ENCODE measurements around the gene FAM135A. TPM values are rescaled to one million over a fixed set of nuclear protein-coding genes. Genes with fewer than 3 reads are reported as not detected.

Gene FAM135A
- total and polyA plus RNA-seq, 9 donors: 13.7 to 19.7 (median 16.6) TPM

DNA sequence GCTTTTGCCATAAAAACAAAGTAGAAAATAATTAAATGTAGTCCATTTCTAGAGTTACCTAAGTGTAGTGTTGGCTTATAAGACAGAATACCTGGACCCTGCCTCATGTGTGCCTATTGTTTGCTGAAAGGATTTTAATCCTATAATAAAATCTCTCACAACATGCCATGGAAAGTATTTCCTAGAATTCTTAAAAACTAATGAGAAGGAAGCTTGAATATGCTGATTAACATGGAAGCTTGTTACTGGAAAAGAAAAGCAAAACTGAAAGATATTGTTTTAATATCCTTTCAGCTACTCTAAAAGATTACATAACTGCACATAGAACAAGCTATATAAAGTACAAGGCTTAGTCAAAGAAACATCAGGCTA lies 18.0 kb upstream of the FAM135A start:
- Histone ChIP-seq H3K4me1 (ENCODE audit: control insufficient read depth, insufficient read depth, low read length) (no peaks in the 10 kb centered on the region), H3K27me3 (ENCODE audit: control insufficient read depth, insufficient read depth, low read length) (no peaks in the 10 kb centered on the region), H3K4me3 (ENCODE audit: low read length) (no peak overlapping the region), H3K27ac (ENCODE audit: low read length) (no peak overlapping the region), H3K36me3 (ENCODE audit: control insufficient read depth, insufficient read depth, low read length) (no peaks in the 10 kb centered on the region), H3K9me3 (replicated peaks; ENCODE audit: control insufficient read depth, low read depth, low read length) (no peaks in the 10 kb centered on the region)
- DNase-seq: no peak

DNA sequence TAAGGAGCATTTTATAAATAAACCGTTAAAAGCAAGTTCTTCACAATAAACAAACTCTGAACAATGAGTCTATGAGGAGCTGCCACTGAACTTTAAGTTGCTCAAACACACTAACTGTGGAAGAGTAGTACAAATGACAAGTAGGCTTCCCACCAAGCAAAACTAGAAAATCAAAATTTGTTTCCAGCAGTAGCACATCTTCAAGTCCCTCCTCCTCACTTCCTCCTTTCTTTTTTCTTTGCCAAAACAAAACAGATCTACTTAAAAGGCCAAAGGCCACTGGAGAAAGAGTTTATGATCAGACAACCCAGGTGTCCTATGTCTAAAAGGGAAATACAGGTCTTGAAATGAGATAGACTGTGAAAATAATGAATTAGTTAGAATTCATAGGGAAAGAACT lies 17.1 kb upstream of the FAM135A start:
- Histone ChIP-seq H3K27ac (ENCODE audit: low read length) (no peak overlapping the region), H3K36me3 (ENCODE audit: control insufficient read depth, insufficient read depth, low read length) (no peaks in the 10 kb centered on the region), H3K9me3 (replicated peaks; ENCODE audit: control insufficient read depth, low read depth, low read length) (no peaks in the 10 kb centered on the region), H3K4me1 (ENCODE audit: control insufficient read depth, insufficient read depth, low read length) (no peaks in the 10 kb centered on the region), H3K4me3 (ENCODE audit: low read length) (no peak overlapping the region), H3K27me3 (ENCODE audit: control insufficient read depth, insufficient read depth, low read length) (no peaks in the 10 kb centered on the region)
- no CpG with 5 or more reads among the region's 1 CpG for WGBS (ENCODE audit: insufficient coverage)
- DNase-seq: no peak

DNA sequence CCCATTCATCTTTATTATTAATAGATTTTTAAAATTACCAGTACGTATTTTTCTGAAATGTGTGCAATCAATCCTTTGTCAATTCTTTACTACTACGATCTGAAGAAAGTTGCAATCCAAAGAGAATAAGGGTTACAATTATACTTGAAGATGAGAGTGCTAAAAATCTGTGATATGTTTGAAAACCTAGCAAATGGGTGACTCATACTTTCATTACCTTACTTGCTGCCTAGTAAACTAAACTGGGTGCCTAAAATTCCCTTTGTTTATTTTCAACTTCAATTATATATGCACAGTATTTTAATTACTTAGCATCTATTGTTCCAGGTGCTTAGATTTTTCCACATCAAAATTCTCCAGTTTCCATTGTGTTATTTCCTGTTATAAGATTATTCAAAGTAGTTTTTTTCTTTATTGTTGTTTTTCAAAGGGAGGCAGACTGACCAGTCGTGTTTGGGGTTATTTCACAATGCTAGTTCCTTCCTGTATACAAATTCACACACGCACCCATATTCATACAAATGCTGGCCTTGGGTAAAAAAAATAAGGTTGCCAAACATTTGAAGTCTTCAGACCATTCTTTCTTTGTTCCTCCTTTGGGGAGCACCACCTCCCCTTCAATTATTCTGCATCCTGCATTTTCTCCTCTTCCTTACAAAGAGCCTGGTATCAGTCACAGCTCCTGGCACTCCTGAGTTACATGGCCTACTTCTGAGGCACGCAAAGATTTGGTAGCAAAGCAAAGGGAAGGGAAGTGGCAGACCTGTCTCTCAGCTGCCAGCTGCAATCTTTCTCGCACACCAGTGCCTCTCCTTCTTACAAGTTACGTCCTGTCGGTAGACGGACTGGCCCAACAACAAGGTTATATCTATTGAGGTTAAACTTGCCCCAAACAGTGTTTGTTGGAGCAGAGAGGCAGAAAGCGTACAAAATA lies 16.2 kb upstream of the FAM135A start:
- Histone ChIP-seq H3K4me1 (ENCODE audit: control insufficient read depth, insufficient read depth, low read length) (no peaks in the 10 kb centered on the region), H3K36me3 (ENCODE audit: control insufficient read depth, insufficient read depth, low read length) (no peaks in the 10 kb centered on the region), H3K27ac (ENCODE audit: low read length) (no peak overlapping the region), H3K27me3 (ENCODE audit: control insufficient read depth, insufficient read depth, low read length) (no peaks in the 10 kb centered on the region), H3K9me3 (replicated peaks; ENCODE audit: control insufficient read depth, low read depth, low read length) (no peaks in the 10 kb centered on the region), H3K4me3 (ENCODE audit: low read length) (no peak overlapping the region)
- WGBS (ENCODE audit: insufficient coverage): 54% methylated on average over 3 of the region's 10 CpGs
- peak; percentile 13 for DNase-seq

DNA sequence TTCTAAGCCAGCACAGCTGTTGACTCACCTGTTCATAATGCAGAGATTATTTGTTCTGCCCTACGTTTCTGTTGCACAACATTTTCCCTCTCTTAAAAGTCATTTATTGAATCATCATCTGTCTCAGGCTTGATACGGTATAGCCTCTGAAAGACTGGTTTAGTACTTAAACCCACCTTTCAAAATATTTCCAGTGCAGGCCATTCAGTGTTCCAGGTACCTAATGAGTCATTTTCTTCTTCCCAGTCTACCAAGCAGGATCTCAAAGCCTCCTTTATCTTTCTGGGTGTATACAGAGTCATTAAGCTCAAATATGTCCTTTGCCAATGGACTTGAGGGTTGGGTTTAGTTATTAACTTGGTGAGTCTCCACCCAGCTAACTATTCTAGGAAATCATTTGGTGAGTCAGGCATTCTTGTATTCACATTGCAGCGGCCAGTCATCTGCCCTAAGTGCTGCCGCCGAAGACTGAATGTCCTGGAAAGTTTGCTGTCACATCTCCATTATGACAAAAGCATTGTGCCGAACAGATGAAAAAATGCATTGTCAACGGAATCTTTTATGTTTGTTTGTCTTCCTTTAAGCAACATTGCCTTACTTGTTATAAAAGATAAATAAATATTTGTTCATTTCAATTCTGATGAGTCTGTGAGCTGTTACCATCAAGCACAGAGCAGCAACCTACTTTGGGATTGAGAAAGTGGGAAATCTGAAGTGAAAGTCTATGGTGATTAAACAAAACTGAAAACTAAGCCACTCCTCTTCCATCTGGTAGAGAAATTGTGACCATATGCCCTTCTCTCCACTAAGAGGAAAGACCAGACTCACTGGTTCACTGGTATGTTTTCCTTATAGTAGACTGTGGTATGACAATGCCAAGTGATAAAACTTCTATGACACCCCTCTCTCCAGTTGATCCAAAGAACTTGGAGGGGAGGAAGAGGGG lies 14.3 kb upstream of the FAM135A start:
- Histone ChIP-seq H3K4me3 (ENCODE audit: low read length) (no peak overlapping the region), H3K4me1 (ENCODE audit: control insufficient read depth, insufficient read depth, low read length) (no peaks in the 10 kb centered on the region), H3K27ac (ENCODE audit: low read length) (no peak overlapping the region), H3K36me3 (ENCODE audit: control insufficient read depth, insufficient read depth, low read length) (no peaks in the 10 kb centered on the region), H3K9me3 (replicated peaks; ENCODE audit: control insufficient read depth, low read depth, low read length) (no peaks in the 10 kb centered on the region), H3K27me3 (ENCODE audit: control insufficient read depth, insufficient read depth, low read length) (no peaks in the 10 kb centered on the region)
- DNase-seq: no peak
- WGBS (ENCODE audit: insufficient coverage): 77% methylated on average over 4 of the region's 7 CpGs

DNA sequence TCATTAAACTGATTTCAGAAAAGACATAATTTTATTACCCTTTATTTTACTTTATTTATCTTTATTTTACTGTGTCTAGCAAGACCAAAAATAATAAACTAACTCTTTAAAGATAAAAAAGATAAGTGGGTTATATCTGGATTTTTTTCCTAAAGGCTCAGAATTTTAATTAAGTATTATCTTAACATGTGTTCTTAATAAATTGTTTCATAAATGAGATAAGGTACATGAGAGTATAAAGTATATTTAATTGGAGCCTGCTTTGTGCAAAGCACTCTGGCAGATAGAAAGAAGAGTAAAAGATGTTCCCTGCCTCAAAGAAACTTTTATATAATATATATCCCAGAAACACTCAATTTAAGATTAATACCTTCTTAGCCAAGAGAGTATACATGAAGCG lies 8.7 kb upstream of the FAM135A start:
- Histone ChIP-seq H3K27me3 (ENCODE audit: control insufficient read depth, insufficient read depth, low read length) (no peaks in the 10 kb centered on the region), H3K4me1 (ENCODE audit: control insufficient read depth, insufficient read depth, low read length) (no peaks in the 10 kb centered on the region), H3K9me3 (replicated peaks; ENCODE audit: control insufficient read depth, low read depth, low read length) (no peaks in the 10 kb centered on the region), H3K27ac (ENCODE audit: low read length) (no peak overlapping the region), H3K4me3 (ENCODE audit: low read length) (no peak overlapping the region), H3K36me3 (ENCODE audit: control insufficient read depth, insufficient read depth, low read length) (no peaks in the 10 kb centered on the region)
- no peak for DNase-seq
- no CpG with 5 or more reads among the region's 1 CpG for WGBS (ENCODE audit: insufficient coverage)

DNA sequence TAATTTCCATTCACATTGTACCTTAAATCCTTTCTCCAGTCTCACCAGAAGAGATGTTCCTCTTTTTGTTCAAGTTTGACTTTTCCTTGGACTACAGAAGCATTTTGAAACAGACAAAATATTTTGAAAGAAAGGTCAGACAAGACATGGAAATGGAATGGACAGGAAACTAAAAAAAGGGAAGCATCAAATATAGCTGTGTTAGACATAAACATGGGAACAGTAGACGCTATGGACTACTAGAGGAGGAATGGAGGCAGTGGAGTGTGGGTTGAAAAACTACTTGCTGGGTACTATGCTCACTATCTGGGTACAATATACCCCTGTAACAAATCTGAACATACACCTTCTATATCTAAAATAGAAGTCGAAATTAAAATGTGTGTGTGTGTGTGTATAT lies 4.1 kb upstream of the FAM135A start:
- no peak overlapping the region for H3K4me3 ChIP-seq (ENCODE audit: low read length)
- H3K9me3 ChIP-seq (replicated peaks; ENCODE audit: control insufficient read depth, low read depth, low read length): no peaks in the 10 kb centered on the region
- DNase-seq: peak; percentile 37
- no peak overlapping the region for H3K27ac ChIP-seq (ENCODE audit: low read length)
- no peaks in the 10 kb centered on the region for H3K4me1 ChIP-seq (ENCODE audit: control insufficient read depth, insufficient read depth, low read length)
- no peaks in the 10 kb centered on the region for H3K36me3 ChIP-seq (ENCODE audit: control insufficient read depth, insufficient read depth, low read length)
- no CpG with 5 or more reads among the region's 2 CpGs for WGBS (ENCODE audit: insufficient coverage)
- H3K27me3 ChIP-seq (ENCODE audit: control insufficient read depth, insufficient read depth, low read length): no peaks in the 10 kb centered on the region

DNA sequence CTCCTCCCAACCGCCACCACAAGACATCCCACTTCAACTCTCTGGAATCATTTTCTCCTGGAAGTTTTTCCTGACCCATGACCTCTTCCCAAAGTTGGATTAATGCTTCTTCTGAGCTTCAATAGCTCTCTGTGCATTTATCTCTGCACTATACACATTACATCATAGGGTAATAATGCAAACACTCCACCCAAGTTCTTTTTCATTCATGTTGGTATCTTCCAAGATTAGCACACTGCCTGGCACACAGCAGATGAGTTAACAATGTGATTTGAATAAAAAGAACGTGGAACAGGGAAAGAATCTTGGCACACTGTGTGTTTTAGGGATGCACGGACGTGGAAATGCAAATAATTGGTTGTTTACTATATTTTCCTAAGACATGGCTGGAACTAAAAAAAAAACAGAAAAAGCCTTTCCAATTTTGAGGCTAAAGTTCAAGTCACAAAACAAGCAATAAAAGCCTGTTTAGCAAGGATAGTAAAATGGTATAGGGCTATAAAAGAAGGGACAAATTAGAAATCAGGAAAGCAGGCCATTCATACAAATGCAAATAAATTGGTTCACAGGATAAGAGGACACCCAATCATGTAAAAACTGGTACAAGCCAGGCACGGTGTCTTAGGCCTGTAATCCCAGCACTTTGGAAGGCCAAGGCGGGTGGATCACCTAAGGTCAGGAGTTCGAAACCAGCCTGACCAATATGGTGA lies 1.6 kb upstream of the FAM135A start:
- Histone ChIP-seq H3K36me3 (ENCODE audit: control insufficient read depth, insufficient read depth, low read length) (no peaks in the 10 kb centered on the region), H3K27ac (ENCODE audit: low read length) (no peak overlapping the region), H3K27me3 (ENCODE audit: control insufficient read depth, insufficient read depth, low read length) (no peaks in the 10 kb centered on the region), H3K4me3 (ENCODE audit: low read length) (no peak overlapping the region), H3K9me3 (replicated peaks; ENCODE audit: control insufficient read depth, low read depth, low read length) (no peaks in the 10 kb centered on the region), H3K4me1 (ENCODE audit: control insufficient read depth, insufficient read depth, low read length) (no peaks in the 10 kb centered on the region)
- no peak for DNase-seq
- WGBS (ENCODE audit: insufficient coverage): 94% methylated on average over 3 of the region's 7 CpGs

DNA sequence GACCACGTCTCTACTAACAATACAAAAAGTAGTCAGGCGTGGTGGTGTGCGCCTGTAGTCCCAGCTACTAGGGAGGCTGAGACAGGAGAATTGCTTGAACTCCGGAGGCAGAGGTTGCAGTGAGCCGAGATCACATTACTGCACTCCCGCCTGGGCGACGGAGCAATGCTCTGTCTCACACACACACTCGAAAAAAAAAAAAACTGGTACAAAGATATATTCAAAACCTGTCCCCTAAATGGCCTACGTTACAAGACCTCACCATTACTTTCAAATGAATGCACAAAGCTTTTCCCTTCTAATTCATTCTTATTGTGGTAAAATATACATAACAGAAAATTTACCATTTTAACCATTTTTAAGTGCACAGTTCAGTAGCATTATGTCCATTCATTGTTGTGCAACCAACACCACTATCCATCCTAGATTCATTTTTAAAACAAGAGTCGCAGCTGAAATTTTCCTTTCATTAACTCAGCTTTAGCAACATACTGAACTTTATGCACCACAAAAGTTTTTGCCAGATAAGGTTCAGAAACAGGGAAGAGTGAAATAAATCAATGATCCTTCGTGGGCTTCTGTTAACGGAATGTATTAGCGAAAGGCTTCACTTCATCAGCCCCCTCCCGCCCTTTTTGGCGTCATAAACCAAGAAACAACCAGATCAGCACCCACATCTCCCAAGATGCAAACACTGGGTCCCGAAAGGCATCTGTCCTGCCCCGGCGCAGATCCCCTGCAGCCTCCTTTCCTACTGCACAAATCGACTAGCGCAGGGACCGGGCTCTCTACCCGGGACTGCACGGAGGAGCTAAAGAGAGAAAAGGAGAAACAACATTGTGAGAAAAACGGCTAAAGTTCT lies 825 bp upstream of the FAM135A start:
- Histone ChIP-seq H3K36me3 (ENCODE audit: control insufficient read depth, insufficient read depth, low read length) (no peaks in the 10 kb centered on the region), H3K27me3 (ENCODE audit: control insufficient read depth, insufficient read depth, low read length) (no peaks in the 10 kb centered on the region), H3K27ac (ENCODE audit: low read length) (peak overlapping the region; percentile 83), H3K9me3 (replicated peaks; ENCODE audit: control insufficient read depth, low read depth, low read length) (no peaks in the 10 kb centered on the region), H3K4me1 (ENCODE audit: control insufficient read depth, insufficient read depth, low read length) (no peaks in the 10 kb centered on the region), H3K4me3 (ENCODE audit: low read length) (peak overlapping the region; percentile 71)
- no peak for DNase-seq
- WGBS (ENCODE audit: insufficient coverage): 25% methylated on average over 4 of the region's 25 CpGs

DNA sequence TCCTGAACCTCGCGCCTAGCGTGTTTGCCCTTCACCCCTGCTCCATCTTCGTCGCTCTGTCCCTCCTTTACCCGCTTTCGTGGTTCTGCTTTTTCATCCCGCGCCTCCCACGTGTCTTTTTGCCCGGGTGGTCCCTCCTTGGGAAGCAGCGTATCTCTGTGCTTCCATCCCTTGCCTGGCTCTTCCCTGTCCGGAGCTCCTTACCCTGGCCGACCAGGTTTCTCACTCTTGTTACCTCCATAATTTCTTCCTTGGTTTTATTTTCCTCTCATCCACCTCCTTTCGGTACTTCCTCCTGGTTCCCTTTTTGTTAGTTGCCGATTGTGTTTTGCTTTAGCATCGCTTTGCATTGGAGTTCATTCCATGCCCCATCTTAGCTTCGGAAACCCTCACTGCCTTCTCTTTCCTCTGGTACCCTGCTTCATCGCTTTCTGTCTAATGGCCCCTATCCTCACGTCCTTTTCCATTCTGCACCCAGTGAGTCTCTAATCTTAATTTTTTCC lies 735 bp downstream of the FAM135A start:
- H3K36me3 ChIP-seq (ENCODE audit: control insufficient read depth, insufficient read depth, low read length): peaks cover 6% of the 10 kb centered on the region
- peak; percentile 45 for DNase-seq
- WGBS (ENCODE audit: insufficient coverage): under 1% methylated on average over 19 of the region's 20 CpGs
- H3K27ac ChIP-seq (ENCODE audit: low read length): peak overlapping the region; percentile 83
- H3K4me1 ChIP-seq (ENCODE audit: control insufficient read depth, insufficient read depth, low read length): no peaks in the 10 kb centered on the region
- H3K4me3 ChIP-seq (ENCODE audit: low read length): peak overlapping the region; percentile 71
- H3K9me3 ChIP-seq (replicated peaks; ENCODE audit: control insufficient read depth, low read depth, low read length): no peaks in the 10 kb centered on the region
- no peaks in the 10 kb centered on the region for H3K27me3 ChIP-seq (ENCODE audit: control insufficient read depth, insufficient read depth, low read length)

Data from muscle of leg (tissue), 11 donors.